ENCODE results near the gene BAZ1A. TPM values are rescaled to one million over a fixed set of nuclear protein-coding genes. Genes with fewer than 3 reads are reported as not detected.
A peak's percentile ranks its signal among the peaks of the same experiment; 100 is the strongest.

The BAZ1A gene
- 17.8 and 19.2 TPM in 2 replicates for total RNA-seq (2021)
- long read RNA-seq, partial matches to known transcripts = 36 of 37 reads
- long read RNA-seq, other reads (novel, unspliced or antisense) = 1 of 37 reads

DNA sequence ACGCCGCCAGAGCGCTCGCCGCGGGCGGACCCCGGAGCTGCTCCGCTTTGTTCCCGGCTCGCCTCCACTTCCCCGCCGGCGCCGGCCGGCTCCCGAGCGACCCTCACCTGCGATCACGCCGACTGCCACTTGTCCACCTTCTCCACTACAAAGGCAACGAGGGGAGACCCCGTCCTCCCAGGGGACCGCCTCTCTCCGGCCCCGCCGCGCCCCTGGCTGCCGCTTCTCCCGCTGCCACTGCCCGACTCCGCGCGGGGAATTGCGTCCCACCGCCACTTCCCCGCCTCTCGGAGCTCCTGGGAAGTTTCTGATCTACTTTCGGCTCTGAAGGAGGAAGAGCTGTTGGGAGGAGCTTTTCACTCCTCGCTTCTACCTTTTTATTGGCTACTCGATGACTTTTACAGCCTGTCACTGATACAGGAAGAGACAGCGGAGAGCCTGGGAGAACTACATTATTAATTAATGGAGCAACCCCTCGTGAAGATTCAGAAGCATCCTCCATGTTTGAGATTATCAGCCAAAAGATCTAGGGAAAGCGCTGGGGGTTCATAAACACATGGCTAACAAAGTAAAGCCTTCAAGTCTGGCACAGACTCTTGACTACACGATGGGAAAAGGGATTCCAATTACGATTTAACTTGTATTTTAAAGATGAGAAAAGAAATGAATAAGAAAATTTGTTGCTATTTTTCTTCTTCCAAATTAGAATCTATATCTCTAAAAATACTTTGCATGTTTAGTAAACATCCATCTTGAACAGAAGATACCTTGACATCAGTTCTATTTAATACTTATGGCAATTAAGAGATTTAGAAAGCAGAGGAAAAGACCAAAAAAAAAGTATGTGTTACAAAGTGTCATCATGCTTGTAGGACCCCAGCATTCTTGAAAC, at the start of gene BAZ1A:
Gene BAZ1A, minus strand, starts transcription at position 330 of the 892 bp plus-strand sequence. CDS start 756 bp downstream, outside the sequence.
- no peak within 1 kb of the TSS for H2BK15ac ChIP-seq (ENCODE audit: low read depth, low read length)
- Mint-ChIP-seq H3K27ac (peak within 1 kb of the TSS; percentile 77 to 99 (median 91); a peak in 6 of 7 replicates), H3K9me3 (no peaks in the 10 kb centered on the region), H3K4me3 (peak within 1 kb of the TSS; percentile 97 to 98), H3K4me1 (peaks cover 18 to 23% of the 10 kb centered on the region in 2 experiments), H3K27me3 (ENCODE audit: low read depth) (peaks cover 13% of the 10 kb centered on the region), H3K36me3 (ENCODE audit: insufficient read depth in 1 of 3, low read depth in 3 of 3) (peaks cover 0 to 3% (median 0%) of the 10 kb centered on the region in 3 experiments; a peak in 3 of 7 replicates)
- no peaks in the 10 kb centered on the region for H3K4me1 ChIP-seq (ENCODE audit: insufficient read depth, low read length)
- H3K79me1 ChIP-seq (ENCODE audit: insufficient read depth, low read depth, low read length, poor library complexity, severe bottlenecking) = no peaks in the 10 kb centered on the region
- H3K14ac ChIP-seq (ENCODE audit: insufficient read depth, low read length) = peak within 1 kb of the TSS; percentile 86; the same call in 1 of the 2 replicates
- H4K91ac ChIP-seq (ENCODE audit: insufficient read length, low read depth, low read length) = no peak within 1 kb of the TSS
- H4K20me1 ChIP-seq (ENCODE audit: control insufficient read depth, insufficient read depth, insufficient read length) = no peaks in the 10 kb centered on the region
- no peak within 1 kb of the TSS for H3K27ac ChIP-seq (ENCODE audit: insufficient read length, low read depth, low read length)
- H3K18ac ChIP-seq (ENCODE audit: insufficient read length, low read depth, low read length) = peak within 1 kb of the TSS; percentile 56
- H3K23me2 ChIP-seq (ENCODE audit: insufficient read length, low read depth, low read length, poor library complexity, severe bottlenecking) = peaks cover 6% of the 10 kb centered on the region
- peak within 1 kb of the TSS; percentile 69 for H3K4me2 ChIP-seq (ENCODE audit: insufficient read depth, insufficient read length, low read length)
- H2AFZ ChIP-seq (ENCODE audit: low read length) = peak within 1 kb of the TSS; percentile 94
- H2BK20ac ChIP-seq (ENCODE audit: low read depth, low read length, poor library complexity, severe bottlenecking) = no peak within 1 kb of the TSS
- H3K79me2 ChIP-seq (ENCODE audit: insufficient read depth, low read length) = peaks cover 2% of the 10 kb centered on the region; the same call in 1 of the 2 replicates
- H3K23ac ChIP-seq (ENCODE audit: insufficient read length, low read depth, low read length) = no peak within 1 kb of the TSS
- H2BK5ac ChIP-seq (ENCODE audit: insufficient read length, low read length) = no peak within 1 kb of the TSS
- H4K8ac ChIP-seq (replicated peaks; ENCODE audit: insufficient read length, low read depth, low read length) = no peak within 1 kb of the TSS
- H3K4ac ChIP-seq (ENCODE audit: low read depth, low read length) = no peak within 1 kb of the TSS
- H3K9ac ChIP-seq (ENCODE audit: extremely low read depth, insufficient read length, low read length) = peak within 1 kb of the TSS; percentile 51
- H2BK120ac ChIP-seq (ENCODE audit: low read depth, low read length, poor library complexity, severe bottlenecking) = no peak within 1 kb of the TSS
- no CpG with 5 or more reads among the region's 46 CpGs for WGBS (ENCODE audit: extremely low coverage, insufficient read length, low lambda C conversion rate)
- no peak within 1 kb of the TSS for H4K5ac ChIP-seq (ENCODE audit: insufficient read length, low read depth, low read length)
- no peak within 1 kb of the TSS for H2AK5ac ChIP-seq (ENCODE audit: insufficient read length, low read length)
- peak; percentile 66 for DNase-seq
- TF ChIP-seq, protein P1, sequence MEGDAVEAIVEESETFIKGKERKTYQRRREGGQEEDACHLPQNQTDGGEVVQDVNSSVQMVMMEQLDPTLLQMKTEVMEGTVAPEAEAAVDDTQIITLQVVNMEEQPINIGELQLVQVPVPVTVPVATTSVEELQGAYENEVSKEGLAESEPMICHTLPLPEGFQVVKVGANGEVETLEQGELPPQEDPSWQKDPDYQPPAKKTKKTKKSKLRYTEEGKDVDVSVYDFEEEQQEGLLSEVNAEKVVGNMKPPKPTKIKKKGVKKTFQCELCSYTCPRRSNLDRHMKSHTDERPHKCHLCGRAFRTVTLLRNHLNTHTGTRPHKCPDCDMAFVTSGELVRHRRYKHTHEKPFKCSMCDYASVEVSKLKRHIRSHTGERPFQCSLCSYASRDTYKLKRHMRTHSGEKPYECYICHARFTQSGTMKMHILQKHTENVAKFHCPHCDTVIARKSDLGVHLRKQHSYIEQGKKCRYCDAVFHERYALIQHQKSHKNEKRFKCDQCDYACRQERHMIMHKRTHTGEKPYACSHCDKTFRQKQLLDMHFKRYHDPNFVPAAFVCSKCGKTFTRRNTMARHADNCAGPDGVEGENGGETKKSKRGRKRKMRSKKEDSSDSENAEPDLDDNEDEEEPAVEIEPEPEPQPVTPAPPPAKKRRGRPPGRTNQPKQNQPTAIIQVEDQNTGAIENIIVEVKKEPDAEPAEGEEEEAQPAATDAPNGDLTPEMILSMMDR (conservative IDR thresholded peaks at IDR 0.05) = peak; percentile 16; the same call in 2 of the 3 replicates
- H2BK12ac ChIP-seq (ENCODE audit: insufficient read length, low read depth, low read length) = no peak within 1 kb of the TSS
- no peak within 1 kb of the TSS for H3K56ac ChIP-seq (ENCODE audit: insufficient read length, low read depth, low read length)
- H3K27me3 ChIP-seq (ENCODE audit: insufficient read depth, low read length) = no peaks in the 10 kb centered on the region
- no peaks in the 10 kb centered on the region for H3K9me3 ChIP-seq (ENCODE audit: control insufficient read depth, low read depth, low read length)
- H3T11ph ChIP-seq (ENCODE audit: low read length) = no peak within 1 kb of the TSS
